ENCODE data around the gene UQCRH.

DNA sequence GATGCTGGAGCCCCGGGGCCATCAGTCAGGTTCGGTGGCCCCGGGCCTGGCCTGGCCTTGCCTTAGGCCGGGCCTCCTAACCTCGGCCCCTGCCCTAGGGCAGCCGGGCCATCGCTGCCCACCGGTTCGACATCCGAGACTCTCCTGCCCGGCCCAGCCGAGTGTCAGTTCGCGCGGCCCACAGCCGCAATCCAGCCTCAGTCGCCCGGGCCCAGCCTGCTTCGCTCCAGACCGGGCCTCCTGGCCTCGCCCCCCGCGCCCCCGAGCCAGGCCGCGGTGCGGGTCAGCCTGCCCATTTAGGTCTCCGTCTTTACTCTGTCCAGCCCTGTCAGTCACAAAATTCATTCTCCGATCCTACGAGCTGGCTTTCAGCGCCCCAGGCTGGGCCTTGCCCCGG, 859 bp upstream of the UQCRH start:
- TF ChIP-seq, protein P1, sequence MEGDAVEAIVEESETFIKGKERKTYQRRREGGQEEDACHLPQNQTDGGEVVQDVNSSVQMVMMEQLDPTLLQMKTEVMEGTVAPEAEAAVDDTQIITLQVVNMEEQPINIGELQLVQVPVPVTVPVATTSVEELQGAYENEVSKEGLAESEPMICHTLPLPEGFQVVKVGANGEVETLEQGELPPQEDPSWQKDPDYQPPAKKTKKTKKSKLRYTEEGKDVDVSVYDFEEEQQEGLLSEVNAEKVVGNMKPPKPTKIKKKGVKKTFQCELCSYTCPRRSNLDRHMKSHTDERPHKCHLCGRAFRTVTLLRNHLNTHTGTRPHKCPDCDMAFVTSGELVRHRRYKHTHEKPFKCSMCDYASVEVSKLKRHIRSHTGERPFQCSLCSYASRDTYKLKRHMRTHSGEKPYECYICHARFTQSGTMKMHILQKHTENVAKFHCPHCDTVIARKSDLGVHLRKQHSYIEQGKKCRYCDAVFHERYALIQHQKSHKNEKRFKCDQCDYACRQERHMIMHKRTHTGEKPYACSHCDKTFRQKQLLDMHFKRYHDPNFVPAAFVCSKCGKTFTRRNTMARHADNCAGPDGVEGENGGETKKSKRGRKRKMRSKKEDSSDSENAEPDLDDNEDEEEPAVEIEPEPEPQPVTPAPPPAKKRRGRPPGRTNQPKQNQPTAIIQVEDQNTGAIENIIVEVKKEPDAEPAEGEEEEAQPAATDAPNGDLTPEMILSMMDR (IDR thresholded peaks at IDR 0.05) = no peak
- TF ChIP-seq POLR2A (IDR thresholded peaks at IDR 0.05) = no peak

All from stomach (tissue), 4 donors.